IMR-90 (cell line): ENCODE data around the gene KCNAB1. TPM values are rescaled to one million over a fixed set of nuclear protein-coding genes. Genes with fewer than 3 reads are reported as not detected.

Experiments used
- ATAC-seq: fragments of 200-7000 bp; cut with Tn5 transposase; 2 replicates; pipeline ENCODE4 v1.9.1; 2020; ENCODE audit warnings: low read depth, mild to moderate bottlenecking, moderate library complexity
- BruUV-seq: library from RNA; stranded (reverse); fragments of 400-500 nt; replicated peaks from 2 replicates; lab custom pipeline; 2021; lab: Mats Ljungman, UMichigan
- CTCF ChIA-PET: fragments of 300-600 bp; formaldehyde crosslinking; extraction: SDS; loops from one replicate; lab custom pipeline; 2021; ENCODE audit warnings: antibody characterized with exemption; lab: Yijun Ruan, JAX
- POLR2A ChIA-PET: fragments of 300-600 bp; sonication (Branson Sonifier 250); formaldehyde crosslinking; loops from one replicate; lab custom pipeline; 2022; ENCODE audit warnings: antibody characterized with exemption; ENCODE audit not compliant: unreplicated experiment; lab: Charles Lee
- DNase-seq: peaks from one replicate; pipeline ENCODE4 v3.0.0; 2013
- H2AFZ ChIP-seq: replicated peaks from 2 replicates; pipeline ENCODE3; 2013; ENCODE audit warnings: low read length, mild to moderate bottlenecking; ENCODE audit not compliant: poor library complexity
- H2AK5ac ChIP-seq: 2 replicates; pipeline ENCODE4 v1.6.1; 2013; ENCODE audit warnings: low read depth, low read length, inconsistent platforms
- H2AK9ac ChIP-seq: replicated peaks from 2 replicates; pipeline ENCODE3; 2013; ENCODE audit warnings: mild to moderate bottlenecking, low read depth, low read length, moderate library complexity; ENCODE audit not compliant: poor library complexity
- H2BK120ac ChIP-seq: 2 replicates; pipeline ENCODE4 v1.6.1; 2013; ENCODE audit warnings: low read depth, low read length, inconsistent platforms
- H2BK15ac ChIP-seq: 3 replicates; pipeline ENCODE4 v1.6.1; 2013; ENCODE audit warnings: low read depth, low read length, inconsistent platforms
- H2BK20ac ChIP-seq: 2 replicates; pipeline ENCODE4 v1.6.1; 2013; ENCODE audit warnings: low read depth, mild to moderate bottlenecking, inconsistent platforms, low read length, moderate library complexity
- H2BK5ac ChIP-seq: 2 replicates; pipeline ENCODE4 v1.6.1; 2013; ENCODE audit warnings: mild to moderate bottlenecking, low read depth, low read length, inconsistent platforms; ENCODE audit not compliant: poor library complexity, severe bottlenecking
- H3K14ac ChIP-seq: replicated peaks from 2 replicates; pipeline ENCODE4 v1.6.1; 2013; ENCODE audit warnings: low read depth, low read length, inconsistent platforms
- H3K18ac ChIP-seq: 2 replicates; pipeline ENCODE4 v1.6.1; 2013; ENCODE audit warnings: low read depth, low read length, control low read depth
- H3K23ac ChIP-seq: 2 replicates; pipeline ENCODE4 v1.6.1; 2013; ENCODE audit warnings: low read depth, low read length, inconsistent platforms
- H3K27ac ChIP-seq: 2 replicates; pipeline ENCODE4 v1.5.1; 2013; ENCODE audit warnings: mild to moderate bottlenecking, control low read depth, low read length; ENCODE audit not compliant: insufficient read depth
- H3K27me3 ChIP-seq: 2 replicates; pipeline ENCODE4 v1.6.1; 2013; ENCODE audit warnings: low read length; ENCODE audit not compliant: control insufficient read depth, insufficient read depth
- H3K36me3 ChIP-seq: 2 replicates; pipeline ENCODE4 v1.6.1; 2013; ENCODE audit warnings: low read length, mixed read lengths; ENCODE audit not compliant: control insufficient read depth, insufficient read depth
- H3K4ac ChIP-seq: 2 replicates; pipeline ENCODE4 v1.6.1; 2013; ENCODE audit warnings: low read depth, low read length, inconsistent platforms
- H3K4me1 ChIP-seq: 2 replicates; pipeline ENCODE4 v1.6.1; 2013; ENCODE audit warnings: low read length, mixed read lengths; ENCODE audit not compliant: control insufficient read depth, insufficient read depth
- H3K4me2 ChIP-seq: 2 replicates; pipeline ENCODE4 v1.6.1; 2013; ENCODE audit warnings: low read depth, mild to moderate bottlenecking, control low read depth, low read length, moderate library complexity
- H3K4me3 ChIP-seq: 2 replicates; pipeline ENCODE4 v1.5.1; 2013; ENCODE audit warnings: low read depth, mild to moderate bottlenecking, control low read depth, low read length, moderate library complexity; ENCODE audit not compliant: insufficient read depth
- H3K56ac ChIP-seq: 2 replicates; pipeline ENCODE4 v1.6.1; 2013; ENCODE audit warnings: low read length, inconsistent platforms; ENCODE audit not compliant: insufficient read depth; ENCODE audit errors: extremely low read depth
- H3K79me1 ChIP-seq, 2 experiments: 2 replicates each; pipeline ENCODE4 v1.6.1; 2013; ENCODE audit warnings: low read length in 2 of 2, inconsistent platforms in 1 of 2, low read depth in 1 of 2
- H3K9ac ChIP-seq: 2 replicates; pipeline ENCODE4 v1.6.1; 2013; ENCODE audit warnings: low read depth, low read length, control low read depth
- H3K9me1 ChIP-seq: 2 replicates; pipeline ENCODE4 v1.6.1; 2013; ENCODE audit warnings: low read length, inconsistent platforms; ENCODE audit not compliant: insufficient read depth
- H3K9me3 ChIP-seq: 2 replicates; pipeline ENCODE4 v1.6.1; 2013; ENCODE audit warnings: low read length; ENCODE audit not compliant: control insufficient read depth, insufficient read depth
- H4K20me1 ChIP-seq: 2 replicates; pipeline ENCODE4 v1.6.1; 2013; ENCODE audit warnings: low read length, inconsistent platforms; ENCODE audit not compliant: insufficient read depth
- H4K5ac ChIP-seq: 2 replicates; pipeline ENCODE4 v1.6.1; 2013; ENCODE audit warnings: mild to moderate bottlenecking, low read depth, low read length, control low read depth
- H4K8ac ChIP-seq, 2 experiments: 2 replicates each; pipeline ENCODE4 v1.6.1; 2013; ENCODE audit warnings: low read depth in 2 of 2, low read length in 2 of 2, control low read depth in 1 of 2, inconsistent platforms in 1 of 2
- H4K91ac ChIP-seq: 2 replicates; pipeline ENCODE4 v1.6.1; 2013; ENCODE audit warnings: low read depth, low read length, inconsistent platforms; ENCODE audit not compliant: insufficient read depth
- CHD1 ChIP-seq: IDR thresholded peaks from 2 replicates; pipeline ENCODE4 v1.6.1; 2012; ENCODE audit warnings: low read depth, low read length, improper control_type of control experiment
- FOS ChIP-seq: fragments of 150-350 bp; IDR thresholded peaks from 2 replicates; pipeline ENCODE4 v1.6.1; 2016; ENCODE audit warnings: low read depth, low read length
- MAFK ChIP-seq: IDR thresholded peaks from 2 replicates; pipeline ENCODE4 v1.6.1; 2012; ENCODE audit warnings: low read depth, low read length, improper control_type of control experiment
- MAZ ChIP-seq: IDR thresholded peaks from 2 replicates; pipeline ENCODE4 v1.6.1; 2012; ENCODE audit warnings: low read depth, mild to moderate bottlenecking, low read length, improper control_type of control experiment, moderate library complexity, borderline replicate concordance
- MXI1 ChIP-seq: IDR thresholded peaks from 2 replicates; pipeline ENCODE4 v1.6.1; 2012; ENCODE audit warnings: low read depth, mild to moderate bottlenecking, low read length, moderate library complexity, borderline replicate concordance
- NFE2L2 ChIP-seq: fragments of 150-350 bp; IDR thresholded peaks from 2 replicates; pipeline ENCODE4 v1.6.1; 2016; ENCODE audit warnings: low read depth, mild to moderate bottlenecking, low read length
- POLR2A ChIP-seq: IDR thresholded peaks from 2 replicates; pipeline ENCODE4 v1.6.1; 2012; ENCODE audit warnings: mild to moderate bottlenecking, low read depth, low read length
- WGBS, 2 experiments: methylation state at CpG; one replicate each; pipeline versions ENCODE4 v1.1.5 to v1.1.7; 2013; ENCODE audit warnings: missing lambda C conversion rate in 2 of 2; ENCODE audit not compliant: insufficient read length in 1 of 2; ENCODE audit errors: extremely low coverage in 2 of 2; 5-methylcytosine and 5-hydroxymethylcytosine counted together
- dilution Hi-C: fragments of 300-500 bp; cut with HindIII; formaldehyde crosslinking; loops from one replicate; pipeline ENCODE4 v1.14.3; 2018; ENCODE audit warnings: low sequenced_read_pairs; ENCODE audit not compliant: unreplicated experiment
- in situ Hi-C: fragments of 300-500 bp; cut with MboI; formaldehyde crosslinking; loops from 3 replicates; pipeline ENCODE4 v1.14.3; 2019; ENCODE audit warnings: low sequenced_read_pairs, inconsistent platforms, mixed read lengths
- intact Hi-C: fragments of 100-400 bp; cut with micrococcal nuclease; formaldehyde crosslinking; loops from 2 replicates; pipeline ENCODE4 v1.10.0; 2022
- polyA plus RNA-seq, 3 experiments: library from polyadenylated mRNA; depleted of rRNA; stranded (reverse); fragments of >200 nt; gene quantifications; 2 replicates each; pipeline ENCODE4 v1.2.3, GENCODE V29; 2012; ENCODE audit warnings: low replicate concordance in 1 of 3
- total RNA-seq: library from RNA; depleted of rRNA; stranded (reverse); fragments of >200 nt; gene quantifications from 2 replicates; pipeline ENCODE4 v1.2.3, GENCODE V29; 2012
- TF ChIP-seq, protein P1 (sequence below): conservative IDR thresholded peaks from 2 replicates; pipeline ENCODE4 v1.5.1; 2012; ENCODE audit warnings: mild to moderate bottlenecking, low read depth, low read length, improper control_type of control experiment
- TF ChIP-seq, protein P2 (sequence below): fragments of 150-350 bp; IDR thresholded peaks from 2 replicates; pipeline ENCODE4 v1.6.1; 2017; ENCODE audit warnings: mild to moderate bottlenecking, antibody characterized with exemption, low read length, low read depth

KCNAB1 gene
- total and polyA plus RNA-seq, 2 of the 4 experiments (the other 2 are of a cell fraction) = under 0.01 to 0.07 TPM

DNA sequence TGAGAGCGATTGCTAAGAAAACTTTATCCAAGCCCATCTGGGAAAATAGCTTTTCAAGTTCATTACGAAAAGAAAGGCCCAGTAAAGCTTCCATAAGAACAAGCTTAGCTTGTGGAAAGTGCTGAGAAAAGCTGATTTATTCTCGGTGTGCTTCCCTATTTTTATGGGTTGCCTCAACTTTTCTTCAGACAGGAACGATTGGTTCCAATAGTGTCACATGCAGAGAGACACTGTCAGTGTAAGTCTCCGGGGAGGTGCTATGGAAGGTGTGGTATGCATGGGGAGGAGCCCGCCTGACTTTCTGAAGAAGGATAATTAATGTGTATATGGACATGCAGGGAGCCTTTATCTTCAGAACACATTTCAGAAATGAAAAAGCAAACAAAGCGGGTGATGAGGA, 257.3 kb downstream of the KCNAB1 start:
- DNase-seq (no peak), ATAC-seq (no peak)
- no peaks in the 10 kb centered on the region for H3K9me3 ChIP-seq
- dilution Hi-C loops (no loop called here), intact Hi-C loops (no loop called here), in situ Hi-C loops (no loop called here)
- H4K20me1 ChIP-seq = no peaks in the 10 kb centered on the region
- WGBS, 2 experiments = 64% methylated on average over 2 of the region's 7 CpGs; no CpG with 5 or more reads in 1 of the 2 experiments
- H2AFZ ChIP-seq = no peak overlapping the region
- no peak overlapping the region for H3K23ac ChIP-seq
- no peak overlapping the region for H3K4me3 ChIP-seq
- no peak overlapping the region for H3K4ac ChIP-seq
- H3K27me3 ChIP-seq = peaks cover 14% of the 10 kb centered on the region
- no peak overlapping the region for H4K5ac ChIP-seq
- H3K9ac ChIP-seq = no peak overlapping the region
- no peak overlapping the region for H3K56ac ChIP-seq
- H3K18ac ChIP-seq = no peak overlapping the region
- no peak overlapping the region for H3K27ac ChIP-seq
- H3K9me1 ChIP-seq = no peaks in the 10 kb centered on the region
- no peak overlapping the region for H3K14ac ChIP-seq
- POLR2A ChIA-PET = no interaction called here
- no peaks in the 10 kb centered on the region for H3K36me3 ChIP-seq
- H3K4me1 ChIP-seq = no peaks in the 10 kb centered on the region
- no peaks in the 10 kb centered on the region for H3K79me1 ChIP-seq
- H2BK15ac ChIP-seq = no peak overlapping the region
- no peak overlapping the region for H4K8ac ChIP-seq
- H2BK20ac ChIP-seq = no peak overlapping the region
- no peak overlapping the region for H3K4me2 ChIP-seq
- H2BK5ac ChIP-seq = no peak overlapping the region
- BruUV-seq = no TSS peak
- TF ChIP-seq CHD1 (no peak), FOS (no peak), MAZ (no peak), MAFK (no peak), NFE2L2 (no peak), POLR2A (no peak), MXI1 (no peak)
- TF ChIP-seq, protein P1, sequence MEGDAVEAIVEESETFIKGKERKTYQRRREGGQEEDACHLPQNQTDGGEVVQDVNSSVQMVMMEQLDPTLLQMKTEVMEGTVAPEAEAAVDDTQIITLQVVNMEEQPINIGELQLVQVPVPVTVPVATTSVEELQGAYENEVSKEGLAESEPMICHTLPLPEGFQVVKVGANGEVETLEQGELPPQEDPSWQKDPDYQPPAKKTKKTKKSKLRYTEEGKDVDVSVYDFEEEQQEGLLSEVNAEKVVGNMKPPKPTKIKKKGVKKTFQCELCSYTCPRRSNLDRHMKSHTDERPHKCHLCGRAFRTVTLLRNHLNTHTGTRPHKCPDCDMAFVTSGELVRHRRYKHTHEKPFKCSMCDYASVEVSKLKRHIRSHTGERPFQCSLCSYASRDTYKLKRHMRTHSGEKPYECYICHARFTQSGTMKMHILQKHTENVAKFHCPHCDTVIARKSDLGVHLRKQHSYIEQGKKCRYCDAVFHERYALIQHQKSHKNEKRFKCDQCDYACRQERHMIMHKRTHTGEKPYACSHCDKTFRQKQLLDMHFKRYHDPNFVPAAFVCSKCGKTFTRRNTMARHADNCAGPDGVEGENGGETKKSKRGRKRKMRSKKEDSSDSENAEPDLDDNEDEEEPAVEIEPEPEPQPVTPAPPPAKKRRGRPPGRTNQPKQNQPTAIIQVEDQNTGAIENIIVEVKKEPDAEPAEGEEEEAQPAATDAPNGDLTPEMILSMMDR = no peak
- TF ChIP-seq, protein P2, sequence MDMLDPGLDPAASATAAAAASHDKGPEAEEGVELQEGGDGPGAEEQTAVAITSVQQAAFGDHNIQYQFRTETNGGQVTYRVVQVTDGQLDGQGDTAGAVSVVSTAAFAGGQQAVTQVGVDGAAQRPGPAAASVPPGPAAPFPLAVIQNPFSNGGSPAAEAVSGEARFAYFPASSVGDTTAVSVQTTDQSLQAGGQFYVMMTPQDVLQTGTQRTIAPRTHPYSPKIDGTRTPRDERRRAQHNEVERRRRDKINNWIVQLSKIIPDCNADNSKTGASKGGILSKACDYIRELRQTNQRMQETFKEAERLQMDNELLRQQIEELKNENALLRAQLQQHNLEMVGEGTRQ = no peak
- no peak overlapping the region for H2BK120ac ChIP-seq
- no peak overlapping the region for H4K91ac ChIP-seq
- CTCF ChIA-PET = no interaction called here
- H2AK5ac ChIP-seq = no peak overlapping the region
- H2AK9ac ChIP-seq = no peak overlapping the region
